Fibroblast of the aortic adventitia (primary cell): ENCODE data around the gene MTARC1. TPM values are rescaled to one million over a fixed set of nuclear protein-coding genes. Genes with fewer than 3 reads are reported as not detected.
A peak's percentile ranks its signal among the peaks of the same experiment; 100 is the strongest.

Experiments
- DNase-seq: peaks from one replicate; pipeline ENCODE4 v3.0.0-alpha.2; 2010; ENCODE audit warnings: low read depth
- H3K4me3 ChIP-seq: 2 replicates; pipeline ENCODE4 v1.5.1; 2011; ENCODE audit warnings: low read depth, mild to moderate bottlenecking, control low read depth, low read length, moderate library complexity
- total RNA-seq: library from RNA; depleted of rRNA; stranded (reverse); fragments of >200 nt; gene quantifications from 2 replicates; pipeline ENCODE4 v1.2.3, GENCODE V29; 2012; ENCODE audit warnings: low replicate concordance
- TF ChIP-seq, protein P1 (sequence below): IDR thresholded peaks from 2 replicates; pipeline ENCODE4 v1.5.1; 2011; ENCODE audit warnings: mild to moderate bottlenecking, low read length, control low read depth, inconsistent platforms; ENCODE audit not compliant: insufficient read depth

Gene MTARC1
- total RNA-seq, 1 donor: 0.72 TPM

DNA sequence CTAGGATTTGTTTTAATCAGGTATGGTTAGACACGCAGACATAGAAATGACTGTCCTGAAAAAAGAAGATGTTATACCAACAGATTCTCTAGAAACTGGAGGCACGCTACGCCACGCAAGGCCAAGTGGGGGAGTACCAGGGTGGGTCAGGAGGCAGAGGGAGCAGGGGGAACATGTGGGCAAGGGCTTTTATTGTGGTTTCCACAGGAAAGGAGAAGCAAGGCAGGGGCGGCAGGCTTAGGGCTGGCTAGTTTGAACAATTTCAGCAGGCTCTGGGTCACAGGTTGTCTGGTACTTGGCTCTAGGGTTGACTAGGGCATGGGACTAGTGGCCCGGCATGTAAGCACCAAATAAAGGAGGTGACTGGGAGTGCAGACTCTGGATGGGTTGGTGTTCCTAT, 31.4 kb upstream of the MTARC1 start:
- DNase-seq: no peak
- TF ChIP-seq, protein P1, sequence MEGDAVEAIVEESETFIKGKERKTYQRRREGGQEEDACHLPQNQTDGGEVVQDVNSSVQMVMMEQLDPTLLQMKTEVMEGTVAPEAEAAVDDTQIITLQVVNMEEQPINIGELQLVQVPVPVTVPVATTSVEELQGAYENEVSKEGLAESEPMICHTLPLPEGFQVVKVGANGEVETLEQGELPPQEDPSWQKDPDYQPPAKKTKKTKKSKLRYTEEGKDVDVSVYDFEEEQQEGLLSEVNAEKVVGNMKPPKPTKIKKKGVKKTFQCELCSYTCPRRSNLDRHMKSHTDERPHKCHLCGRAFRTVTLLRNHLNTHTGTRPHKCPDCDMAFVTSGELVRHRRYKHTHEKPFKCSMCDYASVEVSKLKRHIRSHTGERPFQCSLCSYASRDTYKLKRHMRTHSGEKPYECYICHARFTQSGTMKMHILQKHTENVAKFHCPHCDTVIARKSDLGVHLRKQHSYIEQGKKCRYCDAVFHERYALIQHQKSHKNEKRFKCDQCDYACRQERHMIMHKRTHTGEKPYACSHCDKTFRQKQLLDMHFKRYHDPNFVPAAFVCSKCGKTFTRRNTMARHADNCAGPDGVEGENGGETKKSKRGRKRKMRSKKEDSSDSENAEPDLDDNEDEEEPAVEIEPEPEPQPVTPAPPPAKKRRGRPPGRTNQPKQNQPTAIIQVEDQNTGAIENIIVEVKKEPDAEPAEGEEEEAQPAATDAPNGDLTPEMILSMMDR: no peak

DNA sequence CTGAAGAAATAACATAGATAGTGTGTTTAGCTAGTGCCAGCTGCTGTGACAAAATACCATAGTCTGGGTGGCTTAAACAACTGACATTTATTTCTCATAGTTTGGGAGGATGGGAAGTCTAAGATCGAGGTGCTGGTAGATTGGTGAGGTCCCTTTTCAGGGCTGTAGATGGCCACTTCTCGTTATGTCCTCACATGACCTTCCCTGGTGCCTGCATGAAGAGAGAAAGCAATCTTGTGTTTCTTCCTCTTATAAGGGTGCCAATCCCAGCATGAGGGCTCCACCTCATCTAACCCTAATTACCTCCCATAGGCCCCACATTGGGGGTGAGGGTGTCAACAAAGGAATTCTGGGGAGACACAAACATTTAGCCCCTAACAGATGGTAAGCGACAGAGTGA, 29.3 kb upstream of the MTARC1 start:
- no peak for DNase-seq
- TF ChIP-seq, protein P1: no peak
- H3K4me3 ChIP-seq: no peak overlapping the region

More for the DNA sequence above, 31.4 kb upstream of the MTARC1 start:
- H3K4me3 ChIP-seq: no peak overlapping the region

DNA sequence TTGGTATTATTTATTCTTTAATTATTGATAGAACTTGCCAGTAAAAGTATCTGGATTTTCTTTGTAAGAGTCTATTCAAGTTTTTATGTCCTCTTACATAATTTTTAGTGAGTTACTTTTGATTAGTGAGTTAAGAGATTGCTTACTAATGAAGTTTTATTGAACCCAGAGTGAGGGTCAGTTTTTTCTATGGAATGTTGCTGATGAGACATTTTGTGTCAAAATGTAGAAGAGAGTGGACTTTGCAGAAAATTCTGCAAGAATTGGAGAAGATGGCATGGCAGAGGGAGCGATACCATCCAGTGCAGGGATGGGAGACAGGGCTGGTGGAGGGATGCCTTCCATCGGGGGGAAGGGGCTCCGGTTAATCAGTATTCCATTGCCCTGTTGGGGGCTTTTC, 27.6 kb upstream of the MTARC1 start:
- no peak overlapping the region for H3K4me3 ChIP-seq
- no peak for DNase-seq
- TF ChIP-seq, protein P1: no peak

DNA sequence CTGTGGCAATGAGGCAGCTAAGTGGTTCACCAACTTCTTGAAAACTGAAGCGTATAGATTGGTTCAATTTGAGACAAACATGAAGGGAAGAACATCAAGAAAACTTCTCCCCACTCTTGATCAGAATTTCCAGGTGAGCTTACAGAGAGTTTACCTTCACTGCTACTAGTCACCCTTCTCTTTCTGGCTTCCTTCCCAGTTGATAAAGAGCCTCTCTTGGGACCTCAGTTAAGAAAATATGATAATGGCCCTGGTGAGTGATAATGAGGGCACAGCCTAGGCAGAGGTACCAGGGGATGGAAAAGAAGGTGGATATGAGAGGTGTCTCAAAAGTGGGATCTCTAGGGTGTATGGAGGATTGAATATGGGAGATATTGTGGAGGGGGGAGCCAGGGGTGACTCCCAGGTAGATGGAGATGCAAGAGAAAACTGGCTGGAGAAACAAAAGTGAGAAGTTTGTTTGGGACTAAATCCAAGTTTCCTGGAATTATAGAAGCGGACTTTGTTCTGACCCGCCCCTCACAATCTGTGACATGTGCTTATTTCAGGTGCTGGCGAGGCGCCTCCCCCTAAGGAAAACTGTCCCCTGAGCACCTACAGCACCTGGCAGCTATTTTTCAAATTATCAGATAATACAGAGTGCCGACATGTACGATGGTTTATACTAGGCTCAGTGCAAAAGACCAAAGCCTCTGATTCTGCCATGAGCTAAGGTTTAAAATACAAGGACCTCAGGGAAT, 24.9 kb upstream of the MTARC1 start:
- DNase-seq: no peak
- TF ChIP-seq, protein P1: no peak
- H3K4me3 ChIP-seq: no peak overlapping the region

DNA sequence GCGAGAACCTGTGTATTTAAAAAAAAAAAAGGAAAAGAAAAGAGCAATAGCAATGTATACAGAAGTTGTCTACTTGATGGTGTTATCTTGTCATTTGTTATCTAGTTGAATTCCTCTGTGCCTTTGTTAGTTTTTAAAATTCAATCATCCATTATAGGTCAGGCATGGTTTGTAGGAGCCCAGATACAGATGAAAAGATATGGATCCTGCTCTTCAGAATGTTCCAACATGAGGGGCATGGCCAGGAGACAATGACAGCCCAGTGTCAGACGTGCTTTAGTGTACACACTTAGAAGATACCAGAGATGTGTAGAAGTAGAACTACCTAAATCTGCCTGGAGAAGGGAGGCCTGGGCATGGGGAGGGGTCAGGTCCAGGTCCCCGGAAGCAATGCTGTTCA, 22.0 kb upstream of the MTARC1 start:
- no peak overlapping the region for H3K4me3 ChIP-seq
- TF ChIP-seq, protein P1: no peak
- no peak for DNase-seq

DNA sequence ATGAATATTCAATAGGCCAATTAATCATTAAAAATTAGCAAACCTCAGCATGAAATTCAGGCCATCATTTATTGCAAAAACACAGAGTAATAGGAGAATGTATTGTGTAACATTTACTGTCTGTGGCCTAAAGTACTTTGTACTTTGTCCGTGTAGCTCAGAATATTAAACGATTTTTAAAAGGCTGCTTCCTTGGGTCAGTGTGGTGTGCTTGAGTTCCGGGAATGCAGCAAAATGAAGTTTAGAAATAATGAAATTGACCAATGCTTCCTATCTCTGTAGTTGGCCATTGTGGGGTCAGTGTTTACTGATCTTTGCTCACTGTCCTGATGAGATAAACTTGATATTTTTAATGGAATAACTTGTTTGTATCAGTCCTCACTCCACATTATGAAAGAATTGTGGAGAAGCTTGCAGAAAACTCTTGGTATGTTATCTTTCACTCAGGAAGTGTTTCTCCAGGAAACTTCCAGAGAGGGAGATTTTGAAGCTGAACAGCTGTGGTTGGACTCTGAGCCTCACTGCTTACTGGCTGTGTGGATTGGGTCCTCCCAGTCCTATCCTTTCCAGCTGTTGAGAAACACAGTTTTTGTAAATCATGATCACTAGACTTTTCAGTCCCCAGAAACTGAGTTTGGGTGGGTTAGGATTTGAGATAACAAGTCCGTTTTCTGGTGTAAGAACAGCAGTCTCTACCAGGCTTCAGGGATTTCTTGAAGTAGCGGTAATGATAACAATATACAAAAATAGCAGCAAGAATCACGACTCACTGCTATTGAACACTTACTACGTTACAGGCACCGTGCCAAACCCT, 19.2 kb upstream of the MTARC1 start:
- DNase-seq: peak; percentile 82
- TF ChIP-seq, protein P1: no peak
- no peak overlapping the region for H3K4me3 ChIP-seq
